ENCODE measurements around the gene ARHGAP10.

The ARHGAP10 gene

GRCh38 chr4:147754037-147754445 lies 22.2 kb downstream of the ARHGAP10 start:
- no peak for TF ChIP-seq CTCF (IDR thresholded peaks at IDR 0.05)
- H3K27ac ChIP-seq = no peak overlapping the region
- H3K4me1 ChIP-seq (ENCODE audit: control insufficient read depth in 1 of 2, insufficient read depth in 1 of 2, low read depth in 1 of 2, low read length in 1 of 2) = no peaks in the 10 kb centered on the region
- H3K9me3 ChIP-seq = no peaks in the 10 kb centered on the region
- H3K4me3 ChIP-seq (ENCODE audit: low read depth in 1 of 2, low read length in 1 of 2) = no peak overlapping the region
- no peaks in the 10 kb centered on the region for H3K27me3 ChIP-seq
- H3K36me3 ChIP-seq = no peaks in the 10 kb centered on the region

GRCh38 chr4:147755561-147756295 lies 23.8 kb downstream of the ARHGAP10 start:
- Histone ChIP-seq H3K9me3 (no peaks in the 10 kb centered on the region), H3K4me1 (ENCODE audit: control insufficient read depth in 1 of 2, insufficient read depth in 1 of 2, low read depth in 1 of 2, low read length in 1 of 2) (no peaks in the 10 kb centered on the region), H3K27ac (no peak overlapping the region), H3K36me3 (no peaks in the 10 kb centered on the region), H3K4me3 (ENCODE audit: low read depth in 1 of 2, low read length in 1 of 2) (no peak overlapping the region), H3K27me3 (no peaks in the 10 kb centered on the region)
- TF ChIP-seq CTCF (IDR thresholded peaks at IDR 0.05) = no peak

- Histone ChIP-seq H3K27me3 (no peaks in the 10 kb centered on the region), H3K9me3 (no peaks in the 10 kb centered on the region), H3K27ac (no peak overlapping the region), H3K4me1 (ENCODE audit: control insufficient read depth in 1 of 2, insufficient read depth in 1 of 2, low read depth in 1 of 2, low read length in 1 of 2) (no peaks in the 10 kb centered on the region), H3K36me3 (no peaks in the 10 kb centered on the region), H3K4me3 (ENCODE audit: low read depth in 1 of 2, low read length in 1 of 2) (no peak overlapping the region)
- TF ChIP-seq CTCF (IDR thresholded peaks at IDR 0.05) = no peak
Measured at GRCh38 chr4:147756417-147756816, 24.5 kb downstream of the ARHGAP10 start.

GRCh38 chr4:147760176-147760575 lies 28.3 kb downstream of the ARHGAP10 start:
- no peak for TF ChIP-seq CTCF (IDR thresholded peaks at IDR 0.05)
- Histone ChIP-seq H3K4me3 (ENCODE audit: low read depth in 1 of 2, low read length in 1 of 2) (no peak overlapping the region), H3K9me3 (no peaks in the 10 kb centered on the region), H3K36me3 (no peaks in the 10 kb centered on the region), H3K27me3 (no peaks in the 10 kb centered on the region), H3K4me1 (ENCODE audit: control insufficient read depth in 1 of 2, insufficient read depth in 1 of 2, low read depth in 1 of 2, low read length in 1 of 2) (no peaks in the 10 kb centered on the region), H3K27ac (no peak overlapping the region)

- Histone ChIP-seq H3K9me3 (no peaks in the 10 kb centered on the region), H3K36me3 (no peaks in the 10 kb centered on the region), H3K27me3 (no peaks in the 10 kb centered on the region), H3K4me1 (ENCODE audit: control insufficient read depth in 1 of 2, insufficient read depth in 1 of 2, low read depth in 1 of 2, low read length in 1 of 2) (no peaks in the 10 kb centered on the region), H3K27ac (no peak overlapping the region), H3K4me3 (ENCODE audit: low read depth in 1 of 2, low read length in 1 of 2) (no peak overlapping the region)
- TF ChIP-seq CTCF (IDR thresholded peaks at IDR 0.05) = no peak
Measured at GRCh38 chr4:147760695-147761094, 28.8 kb downstream of the ARHGAP10 start.

Data from neutrophil (primary cell).